Smooth muscle cell (in vitro differentiated cells): ENCODE results near the gene CAMTA1. TPM values are rescaled to one million over a fixed set of nuclear protein-coding genes. Genes with fewer than 3 reads are reported as not detected.

ENCODE experiments used
- DNase-seq: peaks from one replicate; lab custom pipeline; 2025; ENCODE audit not compliant: unreplicated experiment; lab: John Stamatoyannopoulos, UW
- H2AFZ ChIP-seq: fragments of 200-600 bp; sonication (generic); 2 replicates; pipeline ENCODE4 v1.6.0; 2016; ENCODE audit warnings: antibody characterized with exemption, low read depth, mild to moderate bottlenecking
- H3F3A ChIP-seq: fragments of 200-600 bp; sonication (generic); 2 replicates; pipeline ENCODE4 v1.6.0; 2017; ENCODE audit warnings: antibody characterized with exemption, low read depth
- H3K27ac ChIP-seq: fragments of 200-600 bp; sonication (generic); 2 replicates; pipeline ENCODE4 v1.5.1; 2016; ENCODE audit warnings: low read depth, mild to moderate bottlenecking
- H3K27me3 ChIP-seq: fragments of 200-600 bp; sonication (generic); 2 replicates; pipeline ENCODE4 v1.6.1; 2016; ENCODE audit warnings: low read depth, mild to moderate bottlenecking
- H3K36me3 ChIP-seq: fragments of 200-600 bp; sonication (generic); 2 replicates; pipeline ENCODE4 v1.5.1; 2016; ENCODE audit warnings: low read depth
- H3K4me1 ChIP-seq: fragments of 200-600 bp; sonication (generic); 2 replicates; pipeline ENCODE4 v1.5.1; 2016; ENCODE audit warnings: low read depth
- H3K4me2 ChIP-seq: fragments of 200-600 bp; sonication (generic); 2 replicates; pipeline ENCODE4 v1.6.0; 2016; ENCODE audit warnings: mild to moderate bottlenecking
- H3K4me3 ChIP-seq: fragments of 200-600 bp; sonication (generic); 2 replicates; pipeline ENCODE4 v1.5.1; 2016; ENCODE audit warnings: mild to moderate bottlenecking
- H3K79me2 ChIP-seq: fragments of 200-600 bp; sonication (generic); 2 replicates; pipeline ENCODE4 v1.6.0; 2016; ENCODE audit warnings: low read depth, mild to moderate bottlenecking
- H3K9ac ChIP-seq: fragments of 200-600 bp; sonication (generic); 2 replicates; pipeline ENCODE4 v1.6.0; 2016; ENCODE audit warnings: low read depth
- H3K9me3 ChIP-seq: fragments of 200-600 bp; sonication (generic); replicated peaks from 2 replicates; pipeline ENCODE4 v1.5.1; 2016; ENCODE audit warnings: low read depth
- H4K20me1 ChIP-seq: fragments of 200-600 bp; sonication (generic); 2 replicates; pipeline ENCODE4 v1.6.0; 2016; ENCODE audit warnings: low read depth
- WGBS: methylation state at CpG from one replicate; pipeline ENCODE4 v1.1.7; 2016; ENCODE audit warnings: low lambda C conversion rate; 5-methylcytosine and 5-hydroxymethylcytosine counted together
- polyA plus RNA-seq: library from polyadenylated mRNA; unstranded; fragments of >200 nt; fragmentation: Nextera tagmentation; extraction: Ambion mirVana; gene quantifications from 2 replicates; pipeline ENCODE4 v1.2.1, GENCODE V29; 2016
- total RNA-seq: library from RNA; depleted of rRNA; stranded (reverse); fragments of >200 nt; gene quantifications from 2 replicates; pipeline ENCODE4 v1.2.3, GENCODE V29; 2014
- TF ChIP-seq, protein P1 (sequence below): fragments of 200-600 bp; sonication (generic); IDR thresholded peaks from 2 replicates; pipeline ENCODE4 v1.5.1; 2017; ENCODE audit warnings: borderline replicate concordance, mild to moderate bottlenecking, antibody characterized with exemption; ENCODE audit not compliant: insufficient read depth, poor library complexity, severe bottlenecking

The CAMTA1 gene
- total and polyA plus RNA-seq, 2 experiments from 2014 or later: 139 to 145 TPM

DNA sequence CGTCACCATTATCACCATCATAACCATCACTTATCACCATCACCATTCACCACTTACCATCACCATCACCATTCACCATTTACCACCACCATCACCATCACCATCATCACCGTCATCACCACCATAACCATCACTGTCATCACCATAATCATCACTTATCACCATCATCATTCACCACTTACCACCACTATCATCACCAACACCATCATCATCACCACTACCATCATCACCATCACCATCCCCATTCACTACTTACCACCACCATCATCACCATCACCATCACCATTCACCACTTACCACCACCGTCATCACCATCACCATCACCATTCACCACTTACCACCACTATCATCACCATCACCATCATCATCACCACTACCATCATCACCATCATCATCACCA, 151.8 kb downstream of the CAMTA1 start:
- no peak overlapping the region for H3K9ac ChIP-seq
- H3K4me2 ChIP-seq: no peak overlapping the region
- no peaks in the 10 kb centered on the region for H3K4me1 ChIP-seq
- no peaks in the 10 kb centered on the region for H3K79me2 ChIP-seq
- H3K27ac ChIP-seq: no peak overlapping the region
- H3K36me3 ChIP-seq: no peaks in the 10 kb centered on the region
- WGBS: 86% methylated on average over 3 of the region's 3 CpGs
- H3K9me3 ChIP-seq: no peaks in the 10 kb centered on the region
- DNase-seq: no peak
- no peak overlapping the region for H2AFZ ChIP-seq
- H3F3A ChIP-seq: no peaks in the 10 kb centered on the region
- H4K20me1 ChIP-seq: no peaks in the 10 kb centered on the region
- H3K4me3 ChIP-seq: no peak overlapping the region
- TF ChIP-seq, protein P1, sequence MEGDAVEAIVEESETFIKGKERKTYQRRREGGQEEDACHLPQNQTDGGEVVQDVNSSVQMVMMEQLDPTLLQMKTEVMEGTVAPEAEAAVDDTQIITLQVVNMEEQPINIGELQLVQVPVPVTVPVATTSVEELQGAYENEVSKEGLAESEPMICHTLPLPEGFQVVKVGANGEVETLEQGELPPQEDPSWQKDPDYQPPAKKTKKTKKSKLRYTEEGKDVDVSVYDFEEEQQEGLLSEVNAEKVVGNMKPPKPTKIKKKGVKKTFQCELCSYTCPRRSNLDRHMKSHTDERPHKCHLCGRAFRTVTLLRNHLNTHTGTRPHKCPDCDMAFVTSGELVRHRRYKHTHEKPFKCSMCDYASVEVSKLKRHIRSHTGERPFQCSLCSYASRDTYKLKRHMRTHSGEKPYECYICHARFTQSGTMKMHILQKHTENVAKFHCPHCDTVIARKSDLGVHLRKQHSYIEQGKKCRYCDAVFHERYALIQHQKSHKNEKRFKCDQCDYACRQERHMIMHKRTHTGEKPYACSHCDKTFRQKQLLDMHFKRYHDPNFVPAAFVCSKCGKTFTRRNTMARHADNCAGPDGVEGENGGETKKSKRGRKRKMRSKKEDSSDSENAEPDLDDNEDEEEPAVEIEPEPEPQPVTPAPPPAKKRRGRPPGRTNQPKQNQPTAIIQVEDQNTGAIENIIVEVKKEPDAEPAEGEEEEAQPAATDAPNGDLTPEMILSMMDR: no peak
- H3K27me3 ChIP-seq: no peaks in the 10 kb centered on the region

DNA sequence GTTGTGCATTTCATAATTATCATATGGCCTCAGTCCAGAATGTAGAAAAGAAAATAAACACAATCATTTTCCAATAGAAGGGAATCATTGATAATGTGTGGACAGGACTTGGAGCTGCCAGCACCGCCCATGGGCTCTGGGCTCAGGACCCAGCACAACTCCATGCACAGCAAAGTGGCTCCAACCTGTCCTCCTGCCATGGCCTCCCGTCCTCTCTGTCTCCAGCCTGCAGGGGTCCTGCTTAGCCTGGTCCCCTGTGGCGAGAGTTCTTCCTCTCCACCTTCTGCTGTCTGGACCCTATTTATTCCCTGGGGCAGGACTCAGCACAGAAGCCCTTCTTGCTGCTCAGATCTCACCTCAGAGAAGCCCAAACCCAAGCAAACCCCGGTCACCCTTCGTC, 154.1 kb downstream of the CAMTA1 start:
- Histone ChIP-seq H3K27ac (no peak overlapping the region), H3K4me2 (no peak overlapping the region), H3K79me2 (no peaks in the 10 kb centered on the region), H2AFZ (no peak overlapping the region), H3K4me1 (no peaks in the 10 kb centered on the region), H3K9ac (no peak overlapping the region), H3K27me3 (no peaks in the 10 kb centered on the region), H3F3A (no peaks in the 10 kb centered on the region), H3K36me3 (no peaks in the 10 kb centered on the region), H3K4me3 (no peak overlapping the region), H4K20me1 (no peaks in the 10 kb centered on the region), H3K9me3 (no peaks in the 10 kb centered on the region)
- TF ChIP-seq, protein P1: no peak
- WGBS: 87% methylated on average over 5 of the region's 5 CpGs
- DNase-seq: no peak

DNA sequence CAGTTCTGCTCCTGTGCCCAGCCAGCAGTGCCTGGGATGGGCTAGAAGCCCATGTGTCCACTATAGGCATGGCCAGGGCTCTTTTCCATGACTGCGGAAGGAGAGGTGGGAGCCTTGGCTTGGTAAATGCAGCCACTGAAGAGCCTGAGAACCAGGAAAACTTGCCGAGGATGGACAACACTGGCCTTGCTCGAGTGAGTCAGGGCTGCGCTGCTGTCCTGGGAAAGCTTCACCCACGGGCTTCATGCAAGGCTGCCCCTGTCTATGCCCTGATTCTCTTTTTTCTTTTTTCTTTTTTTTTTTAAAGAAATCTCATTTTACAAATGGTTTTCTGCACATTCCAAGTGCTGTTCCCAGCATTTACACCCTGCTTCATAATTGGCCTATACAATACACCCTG, 156.5 kb downstream of the CAMTA1 start:
- H3K27ac ChIP-seq: no peak overlapping the region
- WGBS: 85% methylated on average over 5 of the region's 5 CpGs
- TF ChIP-seq, protein P1: no peak

DNA sequence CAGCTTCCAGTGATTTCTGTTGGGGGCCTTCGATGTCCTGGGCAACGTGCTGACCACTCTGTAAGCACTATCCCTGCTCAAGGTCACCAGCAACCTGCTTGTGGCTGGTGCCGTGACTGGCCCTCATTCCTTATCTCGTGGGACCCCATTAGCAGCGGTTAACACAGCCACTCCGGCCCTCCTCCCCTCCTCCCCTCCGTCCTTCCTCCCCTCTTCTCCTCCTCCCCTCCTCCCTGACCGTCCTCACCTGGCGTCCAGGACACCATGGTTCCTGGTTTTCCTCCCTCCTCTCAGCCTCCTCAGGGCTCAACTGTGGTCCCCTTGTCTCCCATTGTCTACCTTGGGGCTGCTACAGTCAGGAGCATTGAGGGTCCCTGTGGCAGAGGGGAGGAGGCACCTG, 157.7 kb downstream of the CAMTA1 start:
- Histone ChIP-seq H3K27ac (no peak overlapping the region), H3F3A (no peaks in the 10 kb centered on the region), H3K79me2 (no peaks in the 10 kb centered on the region), H3K36me3 (no peaks in the 10 kb centered on the region), H3K4me3 (no peak overlapping the region), H3K27me3 (no peaks in the 10 kb centered on the region), H3K9ac (no peak overlapping the region), H3K9me3 (no peaks in the 10 kb centered on the region), H4K20me1 (no peaks in the 10 kb centered on the region), H3K4me2 (no peak overlapping the region), H2AFZ (no peak overlapping the region), H3K4me1 (no peaks in the 10 kb centered on the region)
- WGBS: 79% methylated on average over 7 of the region's 9 CpGs
- TF ChIP-seq, protein P1: no peak
- no peak for DNase-seq

More for the DNA sequence above, 156.5 kb downstream of the CAMTA1 start:
- H3K27me3 ChIP-seq: no peaks in the 10 kb centered on the region
- H3K4me3 ChIP-seq: no peak overlapping the region
- no peaks in the 10 kb centered on the region for H3K79me2 ChIP-seq
- no peak overlapping the region for H2AFZ ChIP-seq
- H3K4me2 ChIP-seq: no peak overlapping the region
- no peaks in the 10 kb centered on the region for H3K36me3 ChIP-seq
- H3K9ac ChIP-seq: no peak overlapping the region
- no peaks in the 10 kb centered on the region for H4K20me1 ChIP-seq
- H3F3A ChIP-seq: no peaks in the 10 kb centered on the region
- no peaks in the 10 kb centered on the region for H3K4me1 ChIP-seq
- H3K9me3 ChIP-seq: no peaks in the 10 kb centered on the region
- DNase-seq: no peak
